ENCODE measurements around the gene HRK. TPM values are rescaled to one million over a fixed set of nuclear protein-coding genes. Genes with fewer than 3 reads are reported as not detected.

HRK gene
- total and polyA plus RNA-seq, 2 of the 4 experiments (the other 2 are of a cell fraction), result not detected

GRCh38 chr12:116808113-116809105, 72.8 kb downstream of the HRK start:
- Histone ChIP-seq H2AK5ac (ENCODE audit: low read depth, low read length) (no peak overlapping the region), H3K9ac (ENCODE audit: low read depth, low read length) (no peak overlapping the region), H3K4me1 (ENCODE audit: control insufficient read depth, insufficient read depth, low read length) (no peaks in the 10 kb centered on the region), H3K36me3 (ENCODE audit: control insufficient read depth, insufficient read depth, low read length) (no peaks in the 10 kb centered on the region), H2AFZ (replicated peaks; ENCODE audit: low read length, poor library complexity) (no peak overlapping the region), H3K23ac (ENCODE audit: low read depth, low read length) (no peak overlapping the region), H2BK20ac (ENCODE audit: low read depth, low read length) (no peak overlapping the region), H2BK5ac (ENCODE audit: low read depth, low read length, poor library complexity, severe bottlenecking) (no peak overlapping the region), H3K27me3 (ENCODE audit: control insufficient read depth, insufficient read depth, low read length) (no peaks in the 10 kb centered on the region), H3K56ac (ENCODE audit: extremely low read depth, insufficient read depth, low read length) (no peak overlapping the region), H3K4me3 (ENCODE audit: insufficient read depth, low read depth, low read length) (no peak overlapping the region), H2BK15ac (ENCODE audit: low read depth, low read length) (no peak overlapping the region), H4K5ac (ENCODE audit: low read depth, low read length) (no peak overlapping the region), H4K91ac (ENCODE audit: insufficient read depth, low read depth, low read length) (no peak overlapping the region), H4K8ac (ENCODE audit: low read depth in 2 of 2, low read length in 2 of 2) (no peak overlapping the region), H3K4ac (ENCODE audit: low read depth, low read length) (no peak overlapping the region), H2BK120ac (ENCODE audit: low read depth, low read length) (no peak overlapping the region), H2AK9ac (replicated peaks; ENCODE audit: low read depth, low read length, poor library complexity) (no peak overlapping the region), H3K4me2 (ENCODE audit: low read depth, low read length) (no peak overlapping the region), H3K18ac (ENCODE audit: low read depth, low read length) (no peak overlapping the region), H4K20me1 (ENCODE audit: insufficient read depth, low read length) (no peaks in the 10 kb centered on the region), H3K9me1 (ENCODE audit: insufficient read depth, low read length) (no peaks in the 10 kb centered on the region), H3K9me3 (ENCODE audit: control insufficient read depth, insufficient read depth, low read length) (no peaks in the 10 kb centered on the region), H3K27ac (ENCODE audit: insufficient read depth, low read length) (no peak overlapping the region), H3K14ac (replicated peaks; ENCODE audit: low read depth, low read length) (no peak overlapping the region), H3K79me1 (ENCODE audit: low read depth in 1 of 2, low read length in 2 of 2) (no peaks in the 10 kb centered on the region)
- DNase-seq (no peak), ATAC-seq (ENCODE audit: low read depth) (no peak)
- no peak for TF ChIP-seq BHLHE40 (IDR thresholded peaks at IDR 0.05; ENCODE audit: low read depth, low read length)
- TF ChIP-seq MXI1 (IDR thresholded peaks at IDR 0.05; ENCODE audit: borderline replicate concordance, low read depth, low read length), result no peak
- no peak for TF ChIP-seq SMC3 (IDR thresholded peaks at IDR 0.05; ENCODE audit: low read depth, low read length)
- TF ChIP-seq RFX5 (IDR thresholded peaks at IDR 0.05; ENCODE audit: low read depth, low read length), result no peak
- no peak for TF ChIP-seq NFE2L2 (IDR thresholded peaks at IDR 0.05; ENCODE audit: low read depth, low read length)
- in situ Hi-C loops (cut with MboI; ENCODE audit: low sequenced_read_pairs), result no loop called here
- CTCF ChIA-PET, result no interaction called here
- 57% methylated on average over 9 of the region's 18 CpGs; no CpG with 5 or more reads in 1 of the 2 experiments for whole genome bisulfite sequencing, 2 experiments (ENCODE audit: extremely low coverage in 2 of 2, insufficient read length in 1 of 2)
- BruUV-seq (replicated peaks), result no TSS peak
- intact Hi-C loops (cut with micrococcal nuclease), result no loop called here
- dilution Hi-C loops (cut with HindIII; ENCODE audit: low sequenced_read_pairs, unreplicated experiment), result no loop called here
- POLR2A ChIA-PET (ENCODE audit: unreplicated experiment), result no interaction called here

All from IMR-90 (cell line).